HepG2 (cell line): ENCODE results near the gene EPHX1. TPM values are rescaled to one million over a fixed set of nuclear protein-coding genes. Genes with fewer than 3 reads are reported as not detected.

Source experiments
- ARID5B ChIP-seq: IDR thresholded peaks from 2 replicates; pipeline ENCODE4 v1.4.0; 2020; ENCODE audit warnings: mild to moderate bottlenecking, missing genetic modification reagents
- E2F1 ChIP-seq: sonication (generic); formaldehyde crosslinking; IDR thresholded peaks from 2 replicates; pipeline ENCODE4 v1.5.0; 2020; ENCODE audit warnings: missing genetic modification reagents
- FOXA1 ChIP-seq, 2 experiments: fragments of 450-650 bp in 1 of 2; sonication (generic) in 1 of 2; formaldehyde crosslinking in 1 of 2; IDR thresholded peaks; 2 replicates each; pipeline versions ENCODE4 v1.4.0 to v1.6.1; 2016 to 2020; ENCODE audit warnings: missing genetic modification reagents in 1 of 2
- FOXP4 ChIP-seq: sonication (generic); formaldehyde crosslinking; IDR thresholded peaks from 2 replicates; pipeline ENCODE4 v1.4.0; 2020; ENCODE audit warnings: missing genetic modification reagents
- MAX ChIP-seq: IDR thresholded peaks from 2 replicates; pipeline ENCODE4 v1.6.1; 2012; ENCODE audit warnings: inconsistent platforms
- PATZ1 ChIP-seq: sonication (generic); formaldehyde crosslinking; IDR thresholded peaks from 2 replicates; pipeline ENCODE4 v1.4.0; 2020; ENCODE audit warnings: missing genetic modification reagents
- PRDM10 ChIP-seq: sonication (generic); formaldehyde crosslinking; IDR thresholded peaks from 2 replicates; pipeline ENCODE4 v1.4.0; 2020; ENCODE audit warnings: low read depth, missing genetic modification reagents
- ZNF225 ChIP-seq: sonication (generic); formaldehyde crosslinking; IDR thresholded peaks from 2 replicates; pipeline ENCODE4 v1.4.0; 2020; ENCODE audit warnings: mild to moderate bottlenecking, missing genetic modification reagents
- ZNF281 ChIP-seq: sonication (generic); formaldehyde crosslinking; IDR thresholded peaks from 2 replicates; pipeline ENCODE4 v1.4.0; 2020; ENCODE audit warnings: missing genetic modification reagents, borderline replicate concordance
- ZNF780A ChIP-seq: sonication (generic); formaldehyde crosslinking; IDR thresholded peaks from 2 replicates; pipeline ENCODE4 v1.8.0; 2022; ENCODE audit warnings: mild to moderate bottlenecking, missing genetic modification reagents, moderate library complexity
- ZNF891 ChIP-seq: sonication (generic); formaldehyde crosslinking; IDR thresholded peaks from 2 replicates; pipeline ENCODE4 v1.5.0; 2020; ENCODE audit warnings: mild to moderate bottlenecking, missing genetic modification reagents
- polyA plus RNA-seq, 8 experiments: library from polyadenylated mRNA; depleted of rRNA in 3 of 8; stranded (reverse) in 7 of 8; unstranded in 1 of 8; fragments of >200 nt; fragmentation: Illumina TruSeq in 4 of 8; extraction: Trizol in 4 of 8; gene quantifications; 2 replicates each; pipeline versions ENCODE4 v1.2.1 to v1.2.3, GENCODE V29; 2011 to 2016; ENCODE audit warnings: low read depth in 4 of 8, missing spikeins in 1 of 8, mixed read lengths in 1 of 8; ENCODE audit not compliant: insufficient read depth in 1 of 8
- total RNA-seq, 5 experiments: library from RNA; depleted of rRNA; stranded (reverse); fragments of >200 nt; fragmentation: Illumina TruSeq; extraction: Trizol; gene quantifications; 2 replicates each; pipeline ENCODE4 v1.2.3, GENCODE V29; 2016; ENCODE audit warnings: low read depth in 1 of 5

The EPHX1 gene
- total and polyA plus RNA-seq, 2 of the 13 experiments (the other 11 are each of a cell fraction or from before 2014, with no cell fraction given), result 27.7 to 36.5 TPM

- peak; percentile 51; the same call in 1 of the 2 replicates for TF ChIP-seq PRDM10 (CRISPR knock-in tag)
- TF ChIP-seq ZNF780A (CRISPR knock-in tag), result no peak
- peak; percentile 39; the same call in 1 of the 2 replicates for TF ChIP-seq MAX
- peak; percentile 41; the same call in 1 of the 2 replicates for TF ChIP-seq PATZ1 (CRISPR knock-in tag)
- no peak for TF ChIP-seq ZNF225 (CRISPR knock-in tag)
- no peak for TF ChIP-seq FOXA1 (IDR thresholded peaks at IDR 0.05)
- peak; percentile 85 for TF ChIP-seq FOXA1 (CRISPR knock-in tag; IDR thresholded peaks at IDR 0.05)
- TF ChIP-seq ARID5B (CRISPR knock-in tag), result peak; percentile 51; the same call in 1 of the 2 replicates
- no peak for TF ChIP-seq E2F1 (CRISPR knock-in tag)
- TF ChIP-seq FOXP4 (CRISPR knock-in tag), result peak; percentile 55; the same call in 1 of the 2 replicates
- TF ChIP-seq ZNF281 (CRISPR knock-in tag), result no peak
- no peak for TF ChIP-seq ZNF891 (CRISPR knock-in tag)
Measured at GRCh38 chr1:225772323-225772768, 37.6 kb upstream of the EPHX1 start (continued).
